ENCODE results near the gene CAP1.

DNA sequence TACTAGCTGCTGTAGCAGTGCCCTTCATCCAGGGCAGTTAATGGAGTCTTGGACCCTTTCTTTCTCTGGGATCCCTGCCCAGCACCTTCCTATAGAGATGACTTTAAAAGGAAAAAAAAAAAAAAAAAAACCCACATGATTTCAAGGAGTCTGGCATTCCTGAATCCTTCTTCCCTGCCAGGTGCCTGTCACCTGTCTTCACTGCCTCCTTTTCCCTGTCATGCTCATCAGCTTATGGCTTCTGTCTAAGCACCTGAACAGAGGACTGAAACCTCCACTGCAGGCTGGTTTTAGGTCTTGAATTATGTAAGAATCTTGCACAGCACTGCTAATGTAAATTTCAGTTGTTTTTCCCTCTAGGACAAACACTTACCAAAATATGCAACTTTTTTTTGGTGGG lies 31.6 kb downstream of the CAP1 start:
- TF ChIP-seq, protein P1, sequence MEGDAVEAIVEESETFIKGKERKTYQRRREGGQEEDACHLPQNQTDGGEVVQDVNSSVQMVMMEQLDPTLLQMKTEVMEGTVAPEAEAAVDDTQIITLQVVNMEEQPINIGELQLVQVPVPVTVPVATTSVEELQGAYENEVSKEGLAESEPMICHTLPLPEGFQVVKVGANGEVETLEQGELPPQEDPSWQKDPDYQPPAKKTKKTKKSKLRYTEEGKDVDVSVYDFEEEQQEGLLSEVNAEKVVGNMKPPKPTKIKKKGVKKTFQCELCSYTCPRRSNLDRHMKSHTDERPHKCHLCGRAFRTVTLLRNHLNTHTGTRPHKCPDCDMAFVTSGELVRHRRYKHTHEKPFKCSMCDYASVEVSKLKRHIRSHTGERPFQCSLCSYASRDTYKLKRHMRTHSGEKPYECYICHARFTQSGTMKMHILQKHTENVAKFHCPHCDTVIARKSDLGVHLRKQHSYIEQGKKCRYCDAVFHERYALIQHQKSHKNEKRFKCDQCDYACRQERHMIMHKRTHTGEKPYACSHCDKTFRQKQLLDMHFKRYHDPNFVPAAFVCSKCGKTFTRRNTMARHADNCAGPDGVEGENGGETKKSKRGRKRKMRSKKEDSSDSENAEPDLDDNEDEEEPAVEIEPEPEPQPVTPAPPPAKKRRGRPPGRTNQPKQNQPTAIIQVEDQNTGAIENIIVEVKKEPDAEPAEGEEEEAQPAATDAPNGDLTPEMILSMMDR (IDR thresholded peaks at IDR 0.05; ENCODE audit: low read length), result no peak
- no peak for TF ChIP-seq EZH2 (optimal IDR thresholded peaks at IDR 0.05; ENCODE audit: low read depth, low read length)
